H1 (cell line): ENCODE data around the gene PCED1B. TPM values are rescaled to one million over a fixed set of nuclear protein-coding genes. Genes with fewer than 3 reads are reported as not detected.

Experiments
- CTCF ChIA-PET: fragments of 300-600 bp; sonication (Branson Sonifier 250); formaldehyde crosslinking; loops from one replicate; lab custom pipeline; 2021; ENCODE audit not compliant: partially characterized antibody; lab: Charles Lee
- POLR2A ChIA-PET: fragments of 300-600 bp; sonication (Branson Sonifier 250); formaldehyde crosslinking; loops from one replicate; lab custom pipeline; 2021; ENCODE audit warnings: inconsistent platforms; ENCODE audit not compliant: partially characterized antibody; lab: Charles Lee
- DNase-seq, 2 experiments: peaks; one replicate each; pipeline versions ENCODE4 v3.0.0 to v3.0.0-alpha.2; 2010 to 2022; ENCODE audit warnings: low spot score in 2 of 2, low read depth in 1 of 2, mixed read lengths in 1 of 2
- FAIRE-seq: peaks from 2 replicates; lab custom pipeline; 2011; peaks lifted over from hg19 to GRCh38; lab: Jason Lieb, UNC
- H2AFZ ChIP-seq: 2 replicates; pipeline ENCODE4 v1.8.1; 2012; ENCODE audit warnings: low read length, inconsistent platforms
- H2AK5ac ChIP-seq: 2 replicates; pipeline ENCODE4 v1.6.1; 2013; ENCODE audit warnings: low read depth, low read length
- H2BK120ac ChIP-seq: replicated peaks from 2 replicates; pipeline ENCODE3; 2013; ENCODE audit warnings: low read depth, low read length, inconsistent platforms
- H2BK12ac ChIP-seq: 2 replicates; pipeline ENCODE4 v1.6.1; 2013; ENCODE audit warnings: low read depth, low read length
- H2BK15ac ChIP-seq: 2 replicates; pipeline ENCODE4 v1.6.1; 2013; ENCODE audit warnings: low read length
- H2BK20ac ChIP-seq: 2 replicates; pipeline ENCODE4 v1.6.1; 2013; ENCODE audit warnings: low read length
- H2BK5ac ChIP-seq: 2 replicates; pipeline ENCODE4 v1.6.1; 2013; ENCODE audit warnings: low read depth, low read length
- H3K14ac ChIP-seq: 2 replicates; pipeline ENCODE4 v1.6.1; 2013; ENCODE audit warnings: inconsistent platforms; ENCODE audit not compliant: insufficient read length
- H3K18ac ChIP-seq: 2 replicates; pipeline ENCODE4 v1.6.1; 2013; ENCODE audit warnings: low read length; ENCODE audit errors: extremely low read depth
- H3K23ac ChIP-seq: 2 replicates; pipeline ENCODE4 v1.6.1; 2013; ENCODE audit warnings: inconsistent platforms; ENCODE audit not compliant: insufficient read length
- H3K23me2 ChIP-seq: 2 replicates; pipeline ENCODE4 v1.6.1; 2013; ENCODE audit warnings: low read depth, low read length
- H3K27ac ChIP-seq: 2 replicates; pipeline ENCODE4 v1.6.1; 2011; ENCODE audit warnings: low read depth, low read length, inconsistent platforms
- H3K27me3 ChIP-seq, 4 experiments: replicated peaks in 1 of 4; 1 replicate in 1 of 4; 2 replicates in 3 of 4; pipeline versions ENCODE4 v1.6.1 to v1.8.1; 2011 to 2013; ENCODE audit warnings: low read length in 3 of 4, mild to moderate bottlenecking in 3 of 4, inconsistent platforms in 2 of 4, mixed read lengths in 2 of 4, moderate library complexity in 1 of 4; ENCODE audit not compliant: control insufficient read depth in 3 of 4, insufficient read depth in 3 of 4; ENCODE audit errors: extremely low read depth in 1 of 4
- H3K36me3 ChIP-seq, 4 experiments: 2 replicates each; pipeline versions ENCODE4 v1.6.1 to v1.8.1; 2011 to 2013; ENCODE audit warnings: mild to moderate bottlenecking in 4 of 4, low read length in 3 of 4, moderate library complexity in 2 of 4, control low read depth in 1 of 4, inconsistent platforms in 1 of 4; ENCODE audit not compliant: insufficient read depth in 4 of 4, control insufficient read depth in 2 of 4
- H3K4ac ChIP-seq: replicated peaks from 2 replicates; pipeline ENCODE3; 2013; ENCODE audit warnings: low read length, low read depth, mixed read lengths, inconsistent platforms; ENCODE audit not compliant: insufficient read length
- H3K4me1 ChIP-seq, 4 experiments: replicated peaks in 1 of 4; 1 replicate in 1 of 4; 2 replicates in 3 of 4; pipeline versions ENCODE4 v1.6.1 to v1.8.1; 2011 to 2013; ENCODE audit warnings: low read length in 3 of 4, inconsistent platforms in 2 of 4, mixed read lengths in 1 of 4; ENCODE audit not compliant: insufficient read depth in 4 of 4, control insufficient read depth in 3 of 4
- H3K4me2 ChIP-seq, 2 experiments: 2 replicates each; pipeline versions ENCODE4 v1.6.1 to v1.8.1; 2011 to 2013; ENCODE audit warnings: low read depth in 2 of 2, low read length in 2 of 2, control low read depth in 1 of 2, inconsistent platforms in 1 of 2, mild to moderate bottlenecking in 1 of 2; ENCODE audit not compliant: insufficient read depth in 1 of 2
- H3K4me3 ChIP-seq, 4 experiments: fragments of 200-600, 300-600 bp in 1 of 4; sonication (generic), shearing (Covaris generic), sonication (Bioruptor Twin) in 1 of 4; 2 replicates each; pipeline versions ENCODE4 v1.5.1 to v1.8.1; 2011 to 2016; ENCODE audit warnings: low read length in 4 of 4, low read depth in 3 of 4, control low read depth in 2 of 4, inconsistent platforms in 2 of 4, mild to moderate bottlenecking in 2 of 4, mixed read lengths in 1 of 4, moderate library complexity in 1 of 4; ENCODE audit not compliant: insufficient read depth in 2 of 4; ENCODE audit errors: extremely low read depth in 1 of 4
- H3K56ac ChIP-seq: replicated peaks from 2 replicates; pipeline ENCODE3; 2013; ENCODE audit warnings: low read depth, mild to moderate bottlenecking, mixed read lengths, low read length, inconsistent platforms; ENCODE audit not compliant: insufficient read length
- H3K79me1 ChIP-seq: 2 replicates; pipeline ENCODE4 v1.6.1; 2013; ENCODE audit warnings: low read depth, low read length, control low read depth
- H3K79me2 ChIP-seq, 2 experiments: 2 replicates each; pipeline versions ENCODE4 v1.6.1 to v1.8.1; 2012 to 2013; ENCODE audit warnings: low read length in 2 of 2, mild to moderate bottlenecking in 2 of 2, inconsistent platforms in 1 of 2; ENCODE audit not compliant: insufficient read depth in 2 of 2, control insufficient read depth in 1 of 2
- H3K9ac ChIP-seq, 4 experiments: replicated peaks in 1 of 4; 1 replicate in 1 of 4; 2 replicates in 3 of 4; pipeline versions ENCODE4 v1.6.1 to v1.8.1; 2011 to 2013; ENCODE audit warnings: low read depth in 3 of 4, low read length in 3 of 4, control low read depth in 2 of 4, mild to moderate bottlenecking in 2 of 4, moderate library complexity in 2 of 4, inconsistent platforms in 1 of 4; ENCODE audit errors: extremely low read depth in 1 of 4
- H3K9me3 ChIP-seq, 2 experiments: 2 replicates each; pipeline versions ENCODE4 v1.6.1 to v1.8.1; 2012 to 2013; ENCODE audit warnings: mild to moderate bottlenecking in 2 of 2, moderate library complexity in 2 of 2, control low read depth in 1 of 2, inconsistent platforms in 1 of 2, low read depth in 1 of 2, low read length in 1 of 2, mixed read lengths in 1 of 2; ENCODE audit not compliant: insufficient read depth in 2 of 2
- H4K20me1 ChIP-seq, 2 experiments: replicated peaks in 1 of 2; 2 replicates each; pipeline versions ENCODE3 to v1.8.1; 2011 to 2013; ENCODE audit warnings: inconsistent platforms in 2 of 2, low read length in 2 of 2, mild to moderate bottlenecking in 1 of 2; ENCODE audit not compliant: insufficient read depth in 2 of 2, control insufficient read depth in 1 of 2
- H4K5ac ChIP-seq: 2 replicates; pipeline ENCODE4 v1.6.1; 2013; ENCODE audit warnings: low read length, low read depth, mixed read lengths, inconsistent platforms; ENCODE audit not compliant: insufficient read length
- H4K8ac ChIP-seq: 2 replicates; pipeline ENCODE4 v1.8.0; 2013; ENCODE audit warnings: mild to moderate bottlenecking, moderate library complexity, low read length, inconsistent platforms; ENCODE audit not compliant: insufficient read depth; ENCODE audit errors: extremely low read depth
- H4K91ac ChIP-seq: replicated peaks from 2 replicates; pipeline ENCODE3; 2013; ENCODE audit warnings: low read length, mixed read lengths, inconsistent platforms; ENCODE audit not compliant: insufficient read length
- KDM5A ChIP-seq: fragments of 200-600 bp; IDR thresholded peaks from 2 replicates; pipeline ENCODE4 v1.7.1; 2012; ENCODE audit warnings: mild to moderate bottlenecking, low read length, inconsistent platforms, mixed read lengths
- NRF1 ChIP-seq: IDR thresholded peaks from 2 replicates; pipeline ENCODE4 v1.6.1; 2011; ENCODE audit warnings: mild to moderate bottlenecking, low read depth, low read length, improper control_type of control experiment
- WGBS, 2 experiments: shearing (Covaris generic) in 1 of 2; methylation state at CpG; one replicate each; pipeline versions ENCODE4 v1.1.6 to v1.1.7; 2013 to 2015; ENCODE audit warnings: low lambda C conversion rate in 2 of 2, mixed read lengths in 2 of 2, inconsistent platforms in 1 of 2, low coverage in 1 of 2, missing lambda C conversion rate in 1 of 2; ENCODE audit not compliant: insufficient replicate concordance in 2 of 2, insufficient coverage in 1 of 2, insufficient read length in 1 of 2; ENCODE audit errors: extremely low coverage in 1 of 2, missing lambda C conversion rate in 1 of 2; 5-methylcytosine and 5-hydroxymethylcytosine counted together
- polyA plus RNA-seq, 7 experiments: library from polyadenylated mRNA; depleted of rRNA in 3 of 7; stranded (reverse) in 5 of 7; unstranded in 2 of 7; fragments of >200 nt in 5 of 7; fragments of 200-250 nt in 2 of 7; gene quantifications; 1 replicate in 5 of 7; 2 replicates in 1 of 7; 4 replicates in 1 of 7; pipeline versions ENCODE4 v1.2.1 to v1.2.3, GENCODE V29; 2011 to 2013; ENCODE audit warnings: missing spikeins in 2 of 7, mixed read lengths in 2 of 7
- total RNA-seq: library from RNA; stranded (reverse); fragmentation: NEBNext Ultra II Directional; extraction: Animal tissue kit (Norgen Biotek cat#: 25700); gene quantifications from 2 replicates; pipeline ENCODE4 v1.2.1, GENCODE V29; 2021

PCED1B gene
- total and polyA plus RNA-seq, 2 of the 8 experiments (the other 6 are each of a cell fraction or from before 2014, with no cell fraction given), result 4.7 to 5.4 TPM

DNA sequence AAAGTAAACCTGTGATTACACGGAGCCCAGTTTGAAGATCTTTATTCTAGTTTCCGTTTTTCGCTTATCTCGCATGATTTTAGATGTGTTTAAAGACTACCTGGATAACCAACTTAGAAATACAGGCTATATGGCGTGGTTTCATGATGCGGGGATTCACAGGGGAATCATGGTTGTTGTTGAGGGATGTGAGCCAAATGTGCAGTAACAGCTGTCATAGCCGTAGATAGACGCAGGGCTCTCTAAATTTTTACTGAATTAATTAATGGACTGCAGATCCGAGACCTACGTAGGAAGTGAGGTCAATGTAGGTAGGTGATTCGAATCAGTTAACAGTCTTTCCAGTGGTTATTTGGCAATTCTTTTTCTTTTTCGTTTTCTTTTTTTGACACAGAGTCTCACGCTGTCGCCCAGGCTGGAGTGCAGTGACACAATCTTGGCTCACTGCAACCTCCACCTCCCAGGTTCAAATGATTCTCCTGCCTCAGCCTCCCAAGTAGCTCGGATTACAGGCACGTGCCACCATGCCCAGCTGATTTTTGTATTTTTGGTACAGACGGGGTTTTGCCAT is 145.2 kb downstream of the PCED1B start:
- peak overlapping the region; percentile 26; the same call in 1 of the 2 replicates for H3K18ac ChIP-seq
- no peaks in the 10 kb centered on the region for H3K23me2 ChIP-seq
- peak overlapping the region; percentile 5 to 54; a peak in 2 of 4 replicates for H3K4me2 ChIP-seq
- H3K9ac ChIP-seq, result no peak overlapping the region
- WGBS, 2 experiments, result 77% methylated on average over 17 of the region's 17 CpGs; no CpG with 5 or more reads in 1 of the 2 experiments
- H3K23ac ChIP-seq, result no peak overlapping the region
- H2BK12ac ChIP-seq, result no peak overlapping the region; the same call in 1 of the 2 replicates
- no peak for DNase-seq
- no peak overlapping the region for H2AK5ac ChIP-seq
- ChIA-PET CTCF (no interaction called here), POLR2A (no interaction called here)
- H3K4me1 ChIP-seq, result peaks cover 5 to 19% (median 12%) of the 10 kb centered on the region in 4 experiments
- peak overlapping the region in 1 of 4 experiments; percentile 45; a peak in 2 of 8 replicates for H3K4me3 ChIP-seq
- H3K79me1 ChIP-seq, result no peaks in the 10 kb centered on the region
- H3K9me3 ChIP-seq, result no peaks in the 10 kb centered on the region
- H4K8ac ChIP-seq, result no peak overlapping the region
- H4K5ac ChIP-seq, result peak overlapping the region; percentile 52
- H2BK20ac ChIP-seq, result no peak overlapping the region
- FAIRE-seq, result no peak
- no peaks in the 10 kb centered on the region for H3K79me2 ChIP-seq
- peak overlapping the region; percentile 6; the same call in 1 of the 2 replicates for H2BK5ac ChIP-seq
- H3K4ac ChIP-seq, result peak overlapping the region; percentile 87
- H4K91ac ChIP-seq, result peak overlapping the region; percentile 98
- H2BK120ac ChIP-seq, result peak overlapping the region; percentile 97
- no peak overlapping the region for H3K14ac ChIP-seq
- 0 out of 2 replicates have a peak overlapping the region, but pooled peaks have one; percentile 48 for H2BK15ac ChIP-seq
- H2AFZ ChIP-seq, result no peak overlapping the region
- H3K36me3 ChIP-seq, result no peaks in the 10 kb centered on the region
- no peaks in the 10 kb centered on the region for H3K27me3 ChIP-seq
- peak overlapping the region; percentile 35; the same call in 1 of the 2 replicates for H3K27ac ChIP-seq
- H3K56ac ChIP-seq, result no peak overlapping the region
- H4K20me1 ChIP-seq, result no peaks in the 10 kb centered on the region
- TF ChIP-seq KDM5A (no peak), NRF1 (no peak)
